Measurements from ENCODE around the gene ING5. TPM values are rescaled to one million over a fixed set of nuclear protein-coding genes. Genes with fewer than 3 reads are reported as not detected.

The ING5 gene
- polyA plus RNA-seq, 3 donors, result 6.5 to 29.5 (median 6.6) TPM

- Histone ChIP-seq H3K79me2 (ENCODE audit: insufficient read depth, low read length) (peaks cover 16% of the 10 kb centered on the region), H3K4me1 (ENCODE audit: control insufficient read depth in 1 of 2, insufficient read depth in 2 of 2, low read length in 2 of 2) (no peaks in the 10 kb centered on the region), H3K4me2 (replicated peaks; ENCODE audit: extremely low read depth, low read length, poor library complexity, severe bottlenecking) (no peak overlapping the region), H3K36me3 (replicated peaks in 1 of 2; ENCODE audit: control insufficient read depth in 1 of 2, insufficient read depth in 2 of 2, low read length in 2 of 2) (peaks cover 78 to 89% of the 10 kb centered on the region in 2 donors), H2AFZ (ENCODE audit: insufficient read depth, low read depth, low read length, poor library complexity, severe bottlenecking) (no peak overlapping the region), H3K9ac (ENCODE audit: insufficient read depth, low read length, poor library complexity, severe bottlenecking) (no peak overlapping the region), H3K4me3 (replicated peaks in 1 of 3; ENCODE audit: low read depth in 2 of 3, low read length in 3 of 3) (no peak overlapping the region), H3K9me3 (replicated peaks in 1 of 2; ENCODE audit: control insufficient read depth in 1 of 2, insufficient read depth in 1 of 2, low read length in 2 of 2) (no peaks in the 10 kb centered on the region), H3K27me3 (ENCODE audit: control insufficient read depth in 2 of 2, insufficient read depth in 2 of 2, low read length in 2 of 2) (no peaks in the 10 kb centered on the region), H4K20me1 (ENCODE audit: insufficient read depth, low read length) (peaks cover 22% of the 10 kb centered on the region), H3K27ac (ENCODE audit: low read depth in 1 of 2, low read length in 2 of 2) (no peak overlapping the region)
- peaks cover 0 to 4% (median 0%) of the 10 kb centered on the region in 3 donors for H3K27me3 Mint-ChIP-seq (ENCODE audit: low read depth in 3 of 3)
- H3K27ac Mint-ChIP-seq, result peak overlapping the region in 1 of 7 donors; percentile 48
- WGBS (ENCODE audit: insufficient coverage), result 100% methylated on average over 3 of the region's 12 CpGs
- no peak for TF ChIP-seq CTCF (IDR thresholded peaks at IDR 0.05)
- H3K4me3 Mint-ChIP-seq, result no peak overlapping the region
- H3K4me1 Mint-ChIP-seq, result no peaks in the 10 kb centered on the region
- DNase-seq, result no peak
- H3K36me3 Mint-ChIP-seq, result peaks cover 79 to 86% of the 10 kb centered on the region in 2 donors
- intact Hi-C loops (cut with micrococcal nuclease), result no loop called here
- no peaks in the 10 kb centered on the region for H3K9me3 Mint-ChIP-seq
These were observed 47.3 kb upstream of the ING5 start for GRCh38 chr2:241654551-241654950.

- Mint-ChIP-seq H3K4me1 (no peaks in the 10 kb centered on the region), H3K27ac (no peak overlapping the region), H3K4me3 (no peak overlapping the region), H3K36me3 (peaks cover 90 to 97% of the 10 kb centered on the region in 2 donors), H3K27me3 (ENCODE audit: low read depth in 3 of 3) (peaks cover 0 to 4% (median 0%) of the 10 kb centered on the region in 3 donors), H3K9me3 (no peaks in the 10 kb centered on the region)
- Histone ChIP-seq H3K27ac (ENCODE audit: low read depth in 1 of 2, low read length in 2 of 2) (no peak overlapping the region), H3K4me2 (replicated peaks; ENCODE audit: extremely low read depth, low read length, poor library complexity, severe bottlenecking) (no peak overlapping the region), H3K9me3 (replicated peaks in 1 of 2; ENCODE audit: control insufficient read depth in 1 of 2, insufficient read depth in 1 of 2, low read length in 2 of 2) (no peaks in the 10 kb centered on the region), H3K4me3 (replicated peaks in 1 of 3; ENCODE audit: low read depth in 2 of 3, low read length in 3 of 3) (no peak overlapping the region), H3K9ac (ENCODE audit: insufficient read depth, low read length, poor library complexity, severe bottlenecking) (no peak overlapping the region), H3K36me3 (replicated peaks in 1 of 2; ENCODE audit: control insufficient read depth in 1 of 2, insufficient read depth in 2 of 2, low read length in 2 of 2) (peaks cover 84 to 97% of the 10 kb centered on the region in 2 donors), H3K79me2 (ENCODE audit: insufficient read depth, low read length) (peaks cover 8% of the 10 kb centered on the region), H2AFZ (ENCODE audit: insufficient read depth, low read depth, low read length, poor library complexity, severe bottlenecking) (no peak overlapping the region), H3K27me3 (ENCODE audit: control insufficient read depth in 2 of 2, insufficient read depth in 2 of 2, low read length in 2 of 2) (no peaks in the 10 kb centered on the region), H3K4me1 (ENCODE audit: control insufficient read depth in 1 of 2, insufficient read depth in 2 of 2, low read length in 2 of 2) (no peaks in the 10 kb centered on the region), H4K20me1 (ENCODE audit: insufficient read depth, low read length) (peaks cover 12% of the 10 kb centered on the region)
- WGBS (ENCODE audit: insufficient coverage), result 98% methylated on average over 14 of the region's 17 CpGs
- DNase-seq, result no peak
- intact Hi-C loops (cut with micrococcal nuclease), result no loop called here
- no peak for TF ChIP-seq CTCF (IDR thresholded peaks at IDR 0.05)
These were observed 46.2 kb upstream of the ING5 start for GRCh38 chr2:241655516-241656189.
